HG02840 (cell line): ENCODE results near the gene PPM1E.
"Not testable (repeated sequence)": the region's sequence is repeated elsewhere in the genome, so short reads cannot be mapped to it uniquely, and the experiment has no call there.

ENCODE experiments used
- ATAC-seq: cut with Tn5 transposase; IDR thresholded peaks from one replicate; pipeline ENCODE4 v1.9.1; 2021; ENCODE audit warnings: mild to moderate bottlenecking, moderate library complexity, moderate number of reproducible peaks; ENCODE audit not compliant: unreplicated experiment, low FRiP score

The PPM1E gene

GRCh38 chr17:58778482-58778881, 22.8 kb downstream of the PPM1E start:
- ATAC-seq, result not testable (repeated sequence)

GRCh38 chr17:58779446-58779845, 23.8 kb downstream of the PPM1E start:
- no peak for ATAC-seq

- no peak for ATAC-seq
Observed at GRCh38 chr17:58783380-58783779, 27.7 kb downstream of the PPM1E start.

GRCh38 chr17:58785097-58785496, 29.4 kb downstream of the PPM1E start:
- no peak for ATAC-seq

GRCh38 chr17:58786586-58787295, 31.1 kb downstream of the PPM1E start:
- no peak for ATAC-seq

- ATAC-seq, result no peak
Observed at GRCh38 chr17:58788199-58788598, 32.5 kb downstream of the PPM1E start.

GRCh38 chr17:58789160-58789559, 33.5 kb downstream of the PPM1E start:
- ATAC-seq, result no peak

- no peak for ATAC-seq
Observed at GRCh38 chr17:58789831-58790230, 34.2 kb downstream of the PPM1E start.

GRCh38 chr17:58794508-58794907, 38.9 kb downstream of the PPM1E start:
- ATAC-seq, result not testable (repeated sequence)

GRCh38 chr17:58802188-58802587, 46.5 kb downstream of the PPM1E start:
- ATAC-seq, result no peak

GRCh38 chr17:58806046-58806445, 50.4 kb downstream of the PPM1E start:
- ATAC-seq, result no peak

- ATAC-seq, result no peak
Observed at GRCh38 chr17:58808609-58809563, 53.2 kb downstream of the PPM1E start.

GRCh38 chr17:58809564-58809936, 53.9 kb downstream of the PPM1E start:
- no peak for ATAC-seq

GRCh38 chr17:58811290-58811689, 55.6 kb downstream of the PPM1E start:
- ATAC-seq, result no peak

GRCh38 chr17:58813712-58814111, 58.1 kb downstream of the PPM1E start:
- no peak for ATAC-seq

GRCh38 chr17:58818654-58819053, 63.0 kb downstream of the PPM1E start:
- ATAC-seq, result no peak

GRCh38 chr17:58822148-58823050, 66.7 kb downstream of the PPM1E start:
- no peak for ATAC-seq

- ATAC-seq, result no peak
Observed at GRCh38 chr17:58823051-58823525, 67.4 kb downstream of the PPM1E start.

- no peak for ATAC-seq
Observed at GRCh38 chr17:58829172-58829637, 73.6 kb downstream of the PPM1E start.

- ATAC-seq, result no peak
Observed at GRCh38 chr17:58831780-58832179, 76.1 kb downstream of the PPM1E start.
